ENCODE measurements around the gene PCDH15.

Gene PCDH15

GRCh38 chr10:54613162-54613561 is 187.9 kb downstream of the PCDH15 start:
- Histone ChIP-seq H3K9ac (ENCODE audit: low read length) (no peak overlapping the region), H3K4me1 (ENCODE audit: control insufficient read depth, insufficient read depth, low read length) (no peaks in the 10 kb centered on the region), H3K4me3 (ENCODE audit: low read length) (no peak overlapping the region), H3K9me3 (ENCODE audit: control insufficient read depth, low read length) (no peaks in the 10 kb centered on the region), H3K27me3 (ENCODE audit: control insufficient read depth, insufficient read depth, low read length) (no peaks in the 10 kb centered on the region), H3K36me3 (ENCODE audit: control insufficient read depth, insufficient read depth, low read length) (no peaks in the 10 kb centered on the region)

GRCh38 chr10:54609423-54609822 is 191.6 kb downstream of the PCDH15 start:
- Histone ChIP-seq H3K9me3 (ENCODE audit: control insufficient read depth, low read length) (no peaks in the 10 kb centered on the region), H3K4me1 (ENCODE audit: control insufficient read depth, insufficient read depth, low read length) (no peaks in the 10 kb centered on the region), H3K9ac (ENCODE audit: low read length) (no peak overlapping the region), H3K4me3 (ENCODE audit: low read length) (no peak overlapping the region), H3K36me3 (ENCODE audit: control insufficient read depth, insufficient read depth, low read length) (no peaks in the 10 kb centered on the region), H3K27me3 (ENCODE audit: control insufficient read depth, insufficient read depth, low read length) (no peaks in the 10 kb centered on the region)

- Histone ChIP-seq H3K4me1 (ENCODE audit: control insufficient read depth, insufficient read depth, low read length) (no peaks in the 10 kb centered on the region), H3K9me3 (ENCODE audit: control insufficient read depth, low read length) (no peaks in the 10 kb centered on the region), H3K36me3 (ENCODE audit: control insufficient read depth, insufficient read depth, low read length) (no peaks in the 10 kb centered on the region), H3K9ac (ENCODE audit: low read length) (no peak overlapping the region), H3K4me3 (ENCODE audit: low read length) (no peak overlapping the region), H3K27me3 (ENCODE audit: control insufficient read depth, insufficient read depth, low read length) (no peaks in the 10 kb centered on the region)
Measured at GRCh38 chr10:54607983-54608382, 193.0 kb downstream of the PCDH15 start.

- no peaks in the 10 kb centered on the region for H3K27me3 ChIP-seq (ENCODE audit: control insufficient read depth, insufficient read depth, low read length)
- no peak overlapping the region for H3K9ac ChIP-seq (ENCODE audit: low read length)
- H3K4me3 ChIP-seq (ENCODE audit: low read length) = no peak overlapping the region
- no peaks in the 10 kb centered on the region for H3K36me3 ChIP-seq (ENCODE audit: control insufficient read depth, insufficient read depth, low read length)
- no peaks in the 10 kb centered on the region for H3K9me3 ChIP-seq (ENCODE audit: control insufficient read depth, low read length)
- H3K4me1 ChIP-seq (ENCODE audit: control insufficient read depth, insufficient read depth, low read length) = no peaks in the 10 kb centered on the region
Measured at GRCh38 chr10:54594289-54594688, 206.7 kb downstream of the PCDH15 start.

GRCh38 chr10:54587971-54588370 is 213.1 kb downstream of the PCDH15 start:
- Histone ChIP-seq H3K9me3 (ENCODE audit: control insufficient read depth, low read length) (no peaks in the 10 kb centered on the region), H3K36me3 (ENCODE audit: control insufficient read depth, insufficient read depth, low read length) (no peaks in the 10 kb centered on the region), H3K4me3 (ENCODE audit: low read length) (no peak overlapping the region), H3K27me3 (ENCODE audit: control insufficient read depth, insufficient read depth, low read length) (no peaks in the 10 kb centered on the region), H3K9ac (ENCODE audit: low read length) (no peak overlapping the region), H3K4me1 (ENCODE audit: control insufficient read depth, insufficient read depth, low read length) (no peaks in the 10 kb centered on the region)

- H3K4me1 ChIP-seq (ENCODE audit: control insufficient read depth, insufficient read depth, low read length) = no peaks in the 10 kb centered on the region
- H3K4me3 ChIP-seq (ENCODE audit: low read length) = no peak overlapping the region
- no peak overlapping the region for H3K9ac ChIP-seq (ENCODE audit: low read length)
- no peaks in the 10 kb centered on the region for H3K27me3 ChIP-seq (ENCODE audit: control insufficient read depth, insufficient read depth, low read length)
- H3K36me3 ChIP-seq (ENCODE audit: control insufficient read depth, insufficient read depth, low read length) = no peaks in the 10 kb centered on the region
- H3K9me3 ChIP-seq (ENCODE audit: control insufficient read depth, low read length) = no peaks in the 10 kb centered on the region
Measured at GRCh38 chr10:54585572-54585971, 215.5 kb downstream of the PCDH15 start.

GRCh38 chr10:54577682-54578081 is 223.3 kb downstream of the PCDH15 start:
- no peaks in the 10 kb centered on the region for H3K36me3 ChIP-seq (ENCODE audit: control insufficient read depth, insufficient read depth, low read length)
- no peak overlapping the region for H3K9ac ChIP-seq (ENCODE audit: low read length)
- H3K9me3 ChIP-seq (ENCODE audit: control insufficient read depth, low read length) = no peaks in the 10 kb centered on the region
- H3K4me3 ChIP-seq (ENCODE audit: low read length) = no peak overlapping the region
- H3K27me3 ChIP-seq (ENCODE audit: control insufficient read depth, insufficient read depth, low read length) = no peaks in the 10 kb centered on the region
- H3K4me1 ChIP-seq (ENCODE audit: control insufficient read depth, insufficient read depth, low read length) = no peaks in the 10 kb centered on the region

- H3K9me3 ChIP-seq (ENCODE audit: control insufficient read depth, low read length) = no peaks in the 10 kb centered on the region
- H3K27me3 ChIP-seq (ENCODE audit: control insufficient read depth, insufficient read depth, low read length) = no peaks in the 10 kb centered on the region
- H3K36me3 ChIP-seq (ENCODE audit: control insufficient read depth, insufficient read depth, low read length) = no peaks in the 10 kb centered on the region
- no peaks in the 10 kb centered on the region for H3K4me1 ChIP-seq (ENCODE audit: control insufficient read depth, insufficient read depth, low read length)
- H3K9ac ChIP-seq (ENCODE audit: low read length) = no peak overlapping the region
- H3K4me3 ChIP-seq (ENCODE audit: low read length) = no peak overlapping the region
Measured at GRCh38 chr10:54576541-54576940, 224.5 kb downstream of the PCDH15 start.

GRCh38 chr10:54559498-54559897 is 241.5 kb downstream of the PCDH15 start:
- Histone ChIP-seq H3K4me3 (ENCODE audit: low read length) (no peak overlapping the region), H3K9ac (ENCODE audit: low read length) (no peak overlapping the region), H3K4me1 (ENCODE audit: control insufficient read depth, insufficient read depth, low read length) (no peaks in the 10 kb centered on the region), H3K27me3 (ENCODE audit: control insufficient read depth, insufficient read depth, low read length) (no peaks in the 10 kb centered on the region), H3K9me3 (ENCODE audit: control insufficient read depth, low read length) (no peaks in the 10 kb centered on the region), H3K36me3 (ENCODE audit: control insufficient read depth, insufficient read depth, low read length) (no peaks in the 10 kb centered on the region)

- no peak overlapping the region for H3K4me3 ChIP-seq (ENCODE audit: low read length)
- no peaks in the 10 kb centered on the region for H3K9me3 ChIP-seq (ENCODE audit: control insufficient read depth, low read length)
- H3K4me1 ChIP-seq (ENCODE audit: control insufficient read depth, insufficient read depth, low read length) = no peaks in the 10 kb centered on the region
- H3K36me3 ChIP-seq (ENCODE audit: control insufficient read depth, insufficient read depth, low read length) = no peaks in the 10 kb centered on the region
- no peak overlapping the region for H3K9ac ChIP-seq (ENCODE audit: low read length)
- H3K27me3 ChIP-seq (ENCODE audit: control insufficient read depth, insufficient read depth, low read length) = no peaks in the 10 kb centered on the region
Measured at GRCh38 chr10:54554028-54554427, 247.0 kb downstream of the PCDH15 start.

GRCh38 chr10:54550016-54550415 is 251.0 kb downstream of the PCDH15 start:
- H3K27me3 ChIP-seq (ENCODE audit: control insufficient read depth, insufficient read depth, low read length) = no peaks in the 10 kb centered on the region
- H3K9ac ChIP-seq (ENCODE audit: low read length) = no peak overlapping the region
- H3K9me3 ChIP-seq (ENCODE audit: control insufficient read depth, low read length) = no peaks in the 10 kb centered on the region
- H3K4me3 ChIP-seq (ENCODE audit: low read length) = no peak overlapping the region
- H3K4me1 ChIP-seq (ENCODE audit: control insufficient read depth, insufficient read depth, low read length) = no peaks in the 10 kb centered on the region
- H3K36me3 ChIP-seq (ENCODE audit: control insufficient read depth, insufficient read depth, low read length) = no peaks in the 10 kb centered on the region

- Histone ChIP-seq H3K9ac (ENCODE audit: low read length) (no peak overlapping the region), H3K36me3 (ENCODE audit: control insufficient read depth, insufficient read depth, low read length) (no peaks in the 10 kb centered on the region), H3K9me3 (ENCODE audit: control insufficient read depth, low read length) (no peaks in the 10 kb centered on the region), H3K27me3 (ENCODE audit: control insufficient read depth, insufficient read depth, low read length) (no peaks in the 10 kb centered on the region), H3K4me1 (ENCODE audit: control insufficient read depth, insufficient read depth, low read length) (no peaks in the 10 kb centered on the region), H3K4me3 (ENCODE audit: low read length) (no peak overlapping the region)
Measured at GRCh38 chr10:54531296-54531695, 269.7 kb downstream of the PCDH15 start.

GRCh38 chr10:54530299-54530698 is 270.7 kb downstream of the PCDH15 start:
- H3K4me1 ChIP-seq (ENCODE audit: control insufficient read depth, insufficient read depth, low read length) = no peaks in the 10 kb centered on the region
- no peak overlapping the region for H3K9ac ChIP-seq (ENCODE audit: low read length)
- no peaks in the 10 kb centered on the region for H3K27me3 ChIP-seq (ENCODE audit: control insufficient read depth, insufficient read depth, low read length)
- H3K4me3 ChIP-seq (ENCODE audit: low read length) = no peak overlapping the region
- no peaks in the 10 kb centered on the region for H3K9me3 ChIP-seq (ENCODE audit: control insufficient read depth, low read length)
- H3K36me3 ChIP-seq (ENCODE audit: control insufficient read depth, insufficient read depth, low read length) = no peaks in the 10 kb centered on the region

All from mucosa of stomach (tissue), 1 donor.